CD14-positive monocyte (primary cell): ENCODE data around the gene B3GALNT1. TPM values are rescaled to one million over a fixed set of nuclear protein-coding genes. Genes with fewer than 3 reads are reported as not detected.

Experiments used
- DNase-seq, 3 donors: peaks; one replicate each; pipeline ENCODE4 v3.0.0-alpha.2; 2011 to 2022
- H2AFZ ChIP-seq: 2 replicates; pipeline ENCODE4 v1.6.0; 2012; ENCODE audit warnings: mild to moderate bottlenecking, low read depth, low read length, inconsistent platforms; ENCODE audit not compliant: insufficient read depth, poor library complexity, severe bottlenecking
- H3K27ac ChIP-seq, 2 donors: 1 replicate in 1 of 2; 2 replicates in 1 of 2; pipeline ENCODE4 v1.5.1; 2012 to 2013; ENCODE audit warnings: low read length in 2 of 2, control low read depth in 1 of 2, inconsistent platforms in 1 of 2, low read depth in 1 of 2, mild to moderate bottlenecking in 1 of 2
- H3K27me3 ChIP-seq, 2 donors: one replicate each; pipeline versions ENCODE4 v1.6.0 to v1.6.1; 2011 to 2013; ENCODE audit warnings: low read length in 2 of 2; ENCODE audit not compliant: control insufficient read depth in 2 of 2, insufficient read depth in 2 of 2
- H3K36me3 ChIP-seq, 2 donors: replicated peaks in 1 of 2; 1 replicate in 1 of 2; 2 replicates in 1 of 2; pipeline versions ENCODE4 v1.5.1 to v1.6.1; 2012 to 2013; ENCODE audit warnings: low read length in 2 of 2, control low read depth in 1 of 2, inconsistent platforms in 1 of 2, mild to moderate bottlenecking in 1 of 2; ENCODE audit not compliant: insufficient read depth in 2 of 2, control insufficient read depth in 1 of 2
- H3K4me1 ChIP-seq, 2 donors: 1 replicate in 1 of 2; 2 replicates in 1 of 2; pipeline versions ENCODE4 v1.5.1 to v1.6.1; 2012 to 2013; ENCODE audit warnings: low read length in 2 of 2, control low read depth in 1 of 2, inconsistent platforms in 1 of 2, mild to moderate bottlenecking in 1 of 2, moderate library complexity in 1 of 2; ENCODE audit not compliant: insufficient read depth in 2 of 2, control insufficient read depth in 1 of 2
- H3K4me2 ChIP-seq: replicated peaks from 2 replicates; pipeline ENCODE3; 2012; ENCODE audit warnings: low read length, moderate library complexity, mild to moderate bottlenecking; ENCODE audit not compliant: poor library complexity, severe bottlenecking; ENCODE audit errors: extremely low read depth
- H3K4me3 ChIP-seq, 3 experiments: fragments of 200-600 bp in 1 of 3; sonication (generic) in 1 of 3; replicated peaks in 1 of 3; 1 replicate in 2 of 3; 2 replicates in 1 of 3; pipeline ENCODE4 v1.5.1; 2011 to 2013; ENCODE audit warnings: low read length in 3 of 3, mild to moderate bottlenecking in 3 of 3, control low read depth in 2 of 3, low read depth in 2 of 3, inconsistent platforms in 1 of 3, moderate library complexity in 1 of 3
- H3K79me2 ChIP-seq: 2 replicates; pipeline ENCODE4 v1.6.0; 2012; ENCODE audit warnings: mild to moderate bottlenecking, control low read depth, inconsistent platforms, low read length, moderate library complexity; ENCODE audit not compliant: insufficient read depth
- H3K9ac ChIP-seq: 2 replicates; pipeline ENCODE4 v1.6.0; 2017; ENCODE audit warnings: low read length, mild to moderate bottlenecking; ENCODE audit not compliant: insufficient read depth, poor library complexity, severe bottlenecking
- H3K9me3 ChIP-seq, 2 donors: replicated peaks in 1 of 2; 1 replicate in 1 of 2; 2 replicates in 1 of 2; pipeline versions ENCODE4 v1.5.1 to v1.6.1; 2012 to 2013; ENCODE audit warnings: low read length in 2 of 2, control low read depth in 1 of 2; ENCODE audit not compliant: control insufficient read depth in 1 of 2, insufficient read depth in 1 of 2
- H4K20me1 ChIP-seq: 2 replicates; pipeline ENCODE4 v1.6.0; 2012; ENCODE audit warnings: mild to moderate bottlenecking, low read length, control low read depth, moderate library complexity; ENCODE audit not compliant: insufficient read depth
- H3K27ac Mint-ChIP-seq, 7 donors: one replicate each; pipeline ENCODE4 v1.8.0; 2020; ENCODE audit warnings: mild to moderate bottlenecking in 7 of 7, mixed read lengths in 7 of 7, moderate library complexity in 6 of 7, inconsistent platforms in 2 of 7
- H3K27me3 Mint-ChIP-seq, 3 donors: one replicate each; pipeline ENCODE4 v1.8.0; 2021 to 2022; ENCODE audit warnings: low read depth in 3 of 3, mild to moderate bottlenecking in 3 of 3, mixed read lengths in 3 of 3, moderate library complexity in 3 of 3, inconsistent platforms in 1 of 3
- H3K36me3 Mint-ChIP-seq, 2 donors: one replicate each; pipeline ENCODE4 v1.8.0; 2020; ENCODE audit warnings: mixed read lengths in 2 of 2, inconsistent platforms in 1 of 2, mild to moderate bottlenecking in 1 of 2
- H3K4me1 Mint-ChIP-seq: one replicate; pipeline ENCODE4 v1.8.0; 2020; ENCODE audit warnings: mild to moderate bottlenecking, mixed read lengths
- H3K4me3 Mint-ChIP-seq, 2 donors: one replicate each; pipeline ENCODE4 v1.8.0; 2020; ENCODE audit warnings: mild to moderate bottlenecking in 2 of 2, mixed read lengths in 2 of 2, moderate library complexity in 1 of 2
- H3K9me3 Mint-ChIP-seq, 7 donors: one replicate each; pipeline ENCODE4 v1.8.0; 2020 to 2022; ENCODE audit warnings: mixed read lengths in 7 of 7, mild to moderate bottlenecking in 6 of 7, moderate library complexity in 6 of 7, inconsistent platforms in 2 of 7
- WGBS: methylation state at CpG from one replicate; pipeline ENCODE4 v1.1.5; 2013; ENCODE audit warnings: missing lambda C conversion rate; ENCODE audit not compliant: insufficient coverage; 5-methylcytosine and 5-hydroxymethylcytosine counted together
- intact Hi-C, 2 donors: fragments of 100-400 bp; cut with micrococcal nuclease; formaldehyde crosslinking; loops; one replicate each; pipeline versions ENCODE4 v1.15.0 to v1.15.1; 2023
- polyA plus RNA-seq, 3 donors: library from polyadenylated mRNA; depleted of rRNA in 1 of 3; unstranded in 2 of 3; stranded (reverse) in 1 of 3; fragments of 300-500 nt in 2 of 3; fragments of >200 nt in 1 of 3; fragmentation: Illumina TruSeq in 2 of 3; gene quantifications; 1 replicate in 2 of 3; 2 replicates in 1 of 3; pipeline ENCODE4 v1.2.3, GENCODE V29; 2012 to 2021
- TF ChIP-seq, protein P1 (sequence below): fragments of 200-600 bp; IDR thresholded peaks from one replicate; pipeline ENCODE4 v1.8.0; 2022; ENCODE audit warnings: antibody characterized with exemption, mild to moderate bottlenecking

Gene B3GALNT1
- polyA plus RNA-seq, 3 donors, result 0.09 to 0.41 (median 0.16) TPM

DNA sequence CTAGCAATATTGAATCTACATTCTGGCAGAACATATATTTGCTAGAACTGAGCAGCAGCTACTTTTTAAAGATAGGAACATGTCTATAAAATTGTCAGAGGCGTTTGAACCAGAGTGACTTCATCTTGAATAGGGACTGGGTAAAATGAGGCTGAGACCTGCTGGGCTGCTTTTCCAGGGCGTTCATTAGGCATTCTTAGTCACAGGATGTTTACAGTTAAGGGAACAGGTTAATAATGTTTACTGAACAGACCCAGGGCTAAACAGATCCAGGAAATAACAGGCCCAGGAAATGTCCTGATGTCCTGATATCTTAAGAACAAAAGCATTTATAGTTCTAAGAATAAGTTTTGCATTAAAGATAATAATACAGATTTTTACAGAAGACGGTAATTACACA is 34.5 kb upstream of the B3GALNT1 start:
- DNase-seq, result no peak
- Mint-ChIP-seq H3K4me1 (no peaks in the 10 kb centered on the region), H3K27ac (no peak overlapping the region), H3K4me3 (no peak overlapping the region), H3K27me3 (peaks cover 0 to 5% (median 0%) of the 10 kb centered on the region in 3 donors), H3K9me3 (peaks cover 0 to 14% (median 3%) of the 10 kb centered on the region in 7 donors), H3K36me3 (no peaks in the 10 kb centered on the region)
- H3K9me3 ChIP-seq, result peaks cover 0 to 3% of the 10 kb centered on the region in 2 donors
- no peak overlapping the region for H3K9ac ChIP-seq
- no peaks in the 10 kb centered on the region for H4K20me1 ChIP-seq
- no peak overlapping the region for H3K27ac ChIP-seq
- 100% methylated on average over 2 of the region's 3 CpGs for WGBS
- no peaks in the 10 kb centered on the region for H3K27me3 ChIP-seq
- no peaks in the 10 kb centered on the region for H3K79me2 ChIP-seq
- TF ChIP-seq, protein P1, sequence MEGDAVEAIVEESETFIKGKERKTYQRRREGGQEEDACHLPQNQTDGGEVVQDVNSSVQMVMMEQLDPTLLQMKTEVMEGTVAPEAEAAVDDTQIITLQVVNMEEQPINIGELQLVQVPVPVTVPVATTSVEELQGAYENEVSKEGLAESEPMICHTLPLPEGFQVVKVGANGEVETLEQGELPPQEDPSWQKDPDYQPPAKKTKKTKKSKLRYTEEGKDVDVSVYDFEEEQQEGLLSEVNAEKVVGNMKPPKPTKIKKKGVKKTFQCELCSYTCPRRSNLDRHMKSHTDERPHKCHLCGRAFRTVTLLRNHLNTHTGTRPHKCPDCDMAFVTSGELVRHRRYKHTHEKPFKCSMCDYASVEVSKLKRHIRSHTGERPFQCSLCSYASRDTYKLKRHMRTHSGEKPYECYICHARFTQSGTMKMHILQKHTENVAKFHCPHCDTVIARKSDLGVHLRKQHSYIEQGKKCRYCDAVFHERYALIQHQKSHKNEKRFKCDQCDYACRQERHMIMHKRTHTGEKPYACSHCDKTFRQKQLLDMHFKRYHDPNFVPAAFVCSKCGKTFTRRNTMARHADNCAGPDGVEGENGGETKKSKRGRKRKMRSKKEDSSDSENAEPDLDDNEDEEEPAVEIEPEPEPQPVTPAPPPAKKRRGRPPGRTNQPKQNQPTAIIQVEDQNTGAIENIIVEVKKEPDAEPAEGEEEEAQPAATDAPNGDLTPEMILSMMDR, result no peak
- H3K4me1 ChIP-seq, result no peaks in the 10 kb centered on the region
- H2AFZ ChIP-seq, result no peak overlapping the region
- no peak overlapping the region for H3K4me3 ChIP-seq
- no peak overlapping the region for H3K4me2 ChIP-seq
- H3K36me3 ChIP-seq, result no peaks in the 10 kb centered on the region
- intact Hi-C loops, result no loop called here

DNA sequence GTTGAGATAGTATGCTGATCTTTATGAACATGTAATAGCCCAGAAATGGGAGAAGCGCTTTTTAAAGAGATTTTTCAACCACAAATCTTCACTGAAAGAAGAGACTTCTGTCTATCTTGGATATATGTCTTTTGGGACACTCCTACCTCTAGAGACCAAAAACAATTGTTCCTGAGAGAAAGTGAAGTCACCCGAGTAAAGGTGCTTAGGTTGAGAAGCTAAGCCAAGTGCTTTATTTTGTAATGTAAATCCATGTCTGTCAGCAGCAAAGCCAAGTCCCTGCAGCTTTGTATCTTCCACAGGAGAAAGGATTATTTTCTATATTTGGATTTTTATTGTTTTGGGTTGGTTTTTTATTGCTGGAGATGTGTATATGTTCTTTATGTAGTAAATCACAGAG is 32.1 kb upstream of the B3GALNT1 start:
- Mint-ChIP-seq H3K27me3 (peaks cover 0 to 5% (median 0%) of the 10 kb centered on the region in 3 donors), H3K36me3 (no peaks in the 10 kb centered on the region), H3K9me3 (peaks cover 0 to 4% (median 3%) of the 10 kb centered on the region in 7 donors), H3K4me3 (no peak overlapping the region), H3K4me1 (no peaks in the 10 kb centered on the region), H3K27ac (no peak overlapping the region)
- intact Hi-C loops, result no loop called here
- Histone ChIP-seq H4K20me1 (no peaks in the 10 kb centered on the region), H3K4me3 (no peak overlapping the region), H3K9me3 (no peaks in the 10 kb centered on the region), H3K27me3 (no peaks in the 10 kb centered on the region), H3K27ac (no peak overlapping the region), H3K36me3 (no peaks in the 10 kb centered on the region), H3K9ac (no peak overlapping the region), H3K4me1 (no peaks in the 10 kb centered on the region), H3K4me2 (no peak overlapping the region), H2AFZ (no peak overlapping the region), H3K79me2 (no peaks in the 10 kb centered on the region)
- DNase-seq, result no peak
- TF ChIP-seq, protein P1, result no peak
- 100% methylated on average over 1 of the region's 2 CpGs for WGBS
